HepG2 (cell line): Measurements from ENCODE around the gene PTGR1. TPM values are rescaled to one million over a fixed set of nuclear protein-coding genes. Genes with fewer than 3 reads are reported as not detected.
A peak's percentile ranks its signal among the peaks of the same experiment; 100 is the strongest.

Experiments
- GFI1 ChIP-seq: sonication (generic); formaldehyde crosslinking; IDR thresholded peaks from 2 replicates; pipeline ENCODE4 v1.5.0; 2020; ENCODE audit warnings: missing genetic modification reagents, mild to moderate bottlenecking, borderline replicate concordance
- KLF11 ChIP-seq: IDR thresholded peaks from 2 replicates; pipeline ENCODE4 v1.6.1; 2016; ENCODE audit warnings: missing compliant biosample characterization
- NPAS2 ChIP-seq: sonication (generic); formaldehyde crosslinking; IDR thresholded peaks from 2 replicates; pipeline ENCODE4 v1.8.0; 2022; ENCODE audit warnings: mild to moderate bottlenecking, missing genetic modification reagents, borderline replicate concordance
- SRF ChIP-seq: IDR thresholded peaks from 2 replicates; pipeline ENCODE4 v1.6.1; 2011; ENCODE audit warnings: mild to moderate bottlenecking, low read depth, low read length, moderate library complexity
- TOPORS ChIP-seq: sonication (generic); formaldehyde crosslinking; IDR thresholded peaks from 2 replicates; pipeline ENCODE4 v1.8.0; 2023; ENCODE audit warnings: mild to moderate bottlenecking, missing genetic modification reagents
- ZFP37 ChIP-seq: sonication (generic); formaldehyde crosslinking; IDR thresholded peaks from 2 replicates; pipeline ENCODE4 v1.4.0; 2020; ENCODE audit warnings: missing genetic modification reagents, borderline replicate concordance
- ZKSCAN5 ChIP-seq: sonication (generic); formaldehyde crosslinking; IDR thresholded peaks from 2 replicates; pipeline ENCODE4 v1.5.1; 2020; ENCODE audit warnings: mild to moderate bottlenecking, missing genetic modification reagents
- ZNF121 ChIP-seq: sonication (generic); formaldehyde crosslinking; IDR thresholded peaks from 2 replicates; pipeline ENCODE4 v1.5.0; 2020; ENCODE audit warnings: mild to moderate bottlenecking, missing genetic modification reagents
- ZNF367 ChIP-seq: sonication (generic); formaldehyde crosslinking; IDR thresholded peaks from 2 replicates; pipeline ENCODE4 v1.4.0; 2020; ENCODE audit warnings: missing genetic modification reagents, borderline replicate concordance
- ZNF44 ChIP-seq: sonication (generic); formaldehyde crosslinking; IDR thresholded peaks from 2 replicates; pipeline ENCODE4 v1.5.1; 2020; ENCODE audit warnings: mild to moderate bottlenecking, missing genetic modification reagents
- ZNF703 ChIP-seq: sonication (generic); formaldehyde crosslinking; IDR thresholded peaks from 2 replicates; pipeline ENCODE4 v1.5.1; 2020; ENCODE audit warnings: missing genetic modification reagents, mild to moderate bottlenecking, moderate library complexity, borderline replicate concordance
- ZNF746 ChIP-seq: sonication (generic); formaldehyde crosslinking; IDR thresholded peaks from 2 replicates; pipeline ENCODE4 v1.8.0; 2022; ENCODE audit warnings: mild to moderate bottlenecking, missing genetic modification reagents
- polyA plus RNA-seq, 8 experiments: library from polyadenylated mRNA; depleted of rRNA in 3 of 8; stranded (reverse) in 7 of 8; unstranded in 1 of 8; fragments of >200 nt; fragmentation: Illumina TruSeq in 4 of 8; extraction: Trizol in 4 of 8; gene quantifications; 2 replicates each; pipeline versions ENCODE4 v1.2.1 to v1.2.3, GENCODE V29; 2011 to 2016; ENCODE audit warnings: low read depth in 4 of 8, missing spikeins in 1 of 8, mixed read lengths in 1 of 8; ENCODE audit not compliant: insufficient read depth in 1 of 8
- total RNA-seq, 5 experiments: library from RNA; depleted of rRNA; stranded (reverse); fragments of >200 nt; fragmentation: Illumina TruSeq; extraction: Trizol; gene quantifications; 2 replicates each; pipeline ENCODE4 v1.2.3, GENCODE V29; 2016; ENCODE audit warnings: low read depth in 1 of 5
- TF ChIP-seq, protein P1 (sequence below): sonication (generic); formaldehyde crosslinking; IDR thresholded peaks from 2 replicates; pipeline ENCODE4 v1.4.0; 2020; ENCODE audit warnings: missing genetic modification reagents
- TF ChIP-seq, protein P2 (sequence below): sonication (generic); formaldehyde crosslinking; IDR thresholded peaks from 2 replicates; pipeline ENCODE4 v1.5.0; 2020; ENCODE audit warnings: mild to moderate bottlenecking, missing genetic modification reagents
- TF ChIP-seq, protein P3 (sequence below): sonication (generic); formaldehyde crosslinking; IDR thresholded peaks from 2 replicates; pipeline ENCODE4 v1.5.0; 2020; ENCODE audit warnings: mild to moderate bottlenecking, missing genetic modification reagents, borderline replicate concordance
- TF ChIP-seq, protein P4 (sequence below): sonication (generic); formaldehyde crosslinking; IDR thresholded peaks from 2 replicates; pipeline ENCODE4 v1.5.0; 2020; ENCODE audit warnings: missing genetic modification reagents
- TF ChIP-seq, protein P5 (sequence below): sonication (generic); formaldehyde crosslinking; IDR thresholded peaks from 2 replicates; pipeline ENCODE4 v1.4.0; 2020; ENCODE audit warnings: missing genetic modification reagents

PTGR1 gene
- total and polyA plus RNA-seq, 2 of the 13 experiments (the other 11 are each of a cell fraction or from before 2014, with no cell fraction given), result 6.0 to 15.8 TPM

DNA sequence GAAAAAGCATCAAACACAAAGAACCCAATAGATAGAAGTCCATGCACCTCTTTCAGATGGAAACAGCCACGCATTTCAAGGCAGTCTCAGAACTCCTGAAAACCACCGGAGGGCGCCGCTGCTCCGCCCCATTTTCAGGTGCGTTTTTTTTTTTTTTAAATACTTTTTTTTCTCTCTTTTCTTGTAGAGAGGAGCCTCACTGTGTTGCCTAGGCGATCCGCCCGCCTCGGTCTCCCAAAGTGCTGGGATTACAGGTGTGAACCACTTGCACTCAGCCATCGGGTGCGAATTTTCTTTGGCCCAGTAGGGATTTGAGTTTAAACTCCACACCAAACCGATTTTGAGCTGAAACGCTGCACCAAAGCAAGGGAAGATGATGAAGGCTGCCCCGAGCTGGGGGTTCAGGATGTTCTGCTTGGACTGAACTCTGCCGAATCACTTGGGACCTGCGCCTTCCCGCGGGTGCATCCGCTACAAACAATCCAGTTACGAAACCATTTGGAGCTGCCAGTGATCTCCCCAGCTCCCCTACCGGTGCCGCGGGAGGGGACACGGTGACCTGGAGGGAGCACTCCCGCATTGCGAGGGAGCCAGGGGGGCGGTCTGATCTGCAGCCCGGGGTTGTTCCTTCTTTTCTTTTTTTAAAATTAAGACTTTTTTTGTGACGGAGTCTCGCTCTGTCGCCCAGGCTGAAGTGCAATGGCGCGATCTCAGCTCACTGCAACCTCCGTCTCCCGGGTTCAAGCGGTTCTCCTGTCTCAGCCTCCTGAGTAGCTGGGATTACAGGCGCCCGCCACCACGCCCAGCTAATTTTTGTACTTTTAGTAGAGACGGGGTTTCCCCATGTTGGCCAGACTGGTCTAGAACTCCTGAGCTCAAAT lies 1.4 kb downstream of the PTGR1 start (continued):
- TF ChIP-seq, protein P1, sequence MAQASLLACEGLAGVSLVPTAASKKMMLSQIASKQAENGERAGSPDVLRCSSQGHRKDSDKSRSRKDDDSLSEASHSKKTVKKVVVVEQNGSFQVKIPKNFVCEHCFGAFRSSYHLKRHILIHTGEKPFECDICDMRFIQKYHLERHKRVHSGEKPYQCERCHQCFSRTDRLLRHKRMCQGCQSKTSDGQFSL (CRISPR knock-in tag), result 0 out of 2 replicates have a peak, but pooled peaks have one; percentile 17
- TF ChIP-seq GFI1 (CRISPR knock-in tag) (0 out of 2 replicates have a peak, but pooled peaks have one; percentile 25), ZKSCAN5 (CRISPR knock-in tag) (no peak), ZNF746 (CRISPR knock-in tag) (no peak), SRF (no peak), NPAS2 (CRISPR knock-in tag) (no peak), KLF11 (no peak), ZNF121 (peak; percentile 10; the same call in 1 of the 2 replicates), ZNF44 (CRISPR knock-in tag) (0 out of 2 replicates have a peak, but pooled peaks have one; percentile 83), ZNF703 (CRISPR knock-in tag) (no peak), ZFP37 (CRISPR knock-in tag) (no peak), TOPORS (CRISPR knock-in tag) (no peak), ZNF367 (no peak)
- TF ChIP-seq, protein P2, sequence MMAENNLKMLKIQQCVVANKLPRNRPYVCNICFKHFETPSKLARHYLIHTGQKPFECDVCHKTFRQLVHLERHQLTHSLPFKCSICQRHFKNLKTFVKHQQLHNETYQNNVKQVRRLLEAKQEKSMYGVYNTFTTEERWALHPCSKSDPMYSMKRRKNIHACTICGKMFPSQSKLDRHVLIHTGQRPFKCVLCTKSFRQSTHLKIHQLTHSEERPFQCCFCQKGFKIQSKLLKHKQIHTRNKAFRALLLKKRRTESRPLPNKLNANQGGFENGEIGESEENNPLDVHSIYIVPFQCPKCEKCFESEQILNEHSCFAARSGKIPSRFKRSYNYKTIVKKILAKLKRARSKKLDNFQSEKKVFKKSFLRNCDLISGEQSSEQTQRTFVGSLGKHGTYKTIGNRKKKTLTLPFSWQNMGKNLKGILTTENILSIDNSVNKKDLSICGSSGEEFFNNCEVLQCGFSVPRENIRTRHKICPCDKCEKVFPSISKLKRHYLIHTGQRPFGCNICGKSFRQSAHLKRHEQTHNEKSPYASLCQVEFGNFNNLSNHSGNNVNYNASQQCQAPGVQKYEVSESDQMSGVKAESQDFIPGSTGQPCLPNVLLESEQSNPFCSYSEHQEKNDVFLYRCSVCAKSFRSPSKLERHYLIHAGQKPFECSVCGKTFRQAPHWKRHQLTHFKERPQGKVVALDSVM (CRISPR knock-in tag), result peak; percentile 62; the same call in 1 of the 2 replicates
- TF ChIP-seq, protein P3, sequence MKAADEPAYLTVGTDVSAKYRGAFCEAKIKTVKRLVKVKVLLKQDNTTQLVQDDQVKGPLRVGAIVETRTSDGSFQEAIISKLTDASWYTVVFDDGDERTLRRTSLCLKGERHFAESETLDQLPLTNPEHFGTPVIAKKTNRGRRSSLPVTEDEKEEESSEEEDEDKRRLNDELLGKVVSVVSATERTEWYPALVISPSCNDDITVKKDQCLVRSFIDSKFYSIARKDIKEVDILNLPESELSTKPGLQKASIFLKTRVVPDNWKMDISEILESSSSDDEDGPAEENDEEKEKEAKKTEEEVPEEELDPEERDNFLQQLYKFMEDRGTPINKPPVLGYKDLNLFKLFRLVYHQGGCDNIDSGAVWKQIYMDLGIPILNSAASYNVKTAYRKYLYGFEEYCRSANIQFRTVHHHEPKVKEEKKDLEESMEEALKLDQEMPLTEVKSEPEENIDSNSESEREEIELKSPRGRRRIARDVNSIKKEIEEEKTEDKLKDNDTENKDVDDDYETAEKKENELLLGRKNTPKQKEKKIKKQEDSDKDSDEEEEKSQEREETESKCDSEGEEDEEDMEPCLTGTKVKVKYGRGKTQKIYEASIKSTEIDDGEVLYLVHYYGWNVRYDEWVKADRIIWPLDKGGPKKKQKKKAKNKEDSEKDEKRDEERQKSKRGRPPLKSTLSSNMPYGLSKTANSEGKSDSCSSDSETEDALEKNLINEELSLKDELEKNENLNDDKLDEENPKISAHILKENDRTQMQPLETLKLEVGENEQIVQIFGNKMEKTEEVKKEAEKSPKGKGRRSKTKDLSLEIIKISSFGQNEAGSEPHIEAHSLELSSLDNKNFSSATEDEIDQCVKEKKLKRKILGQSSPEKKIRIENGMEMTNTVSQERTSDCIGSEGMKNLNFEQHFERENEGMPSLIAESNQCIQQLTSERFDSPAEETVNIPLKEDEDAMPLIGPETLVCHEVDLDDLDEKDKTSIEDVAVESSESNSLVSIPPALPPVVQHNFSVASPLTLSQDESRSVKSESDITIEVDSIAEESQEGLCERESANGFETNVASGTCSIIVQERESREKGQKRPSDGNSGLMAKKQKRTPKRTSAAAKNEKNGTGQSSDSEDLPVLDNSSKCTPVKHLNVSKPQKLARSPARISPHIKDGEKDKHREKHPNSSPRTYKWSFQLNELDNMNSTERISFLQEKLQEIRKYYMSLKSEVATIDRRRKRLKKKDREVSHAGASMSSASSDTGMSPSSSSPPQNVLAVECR (CRISPR knock-in tag), result peak; percentile 44; the same call in 1 of the 2 replicates
- TF ChIP-seq, protein P4, sequence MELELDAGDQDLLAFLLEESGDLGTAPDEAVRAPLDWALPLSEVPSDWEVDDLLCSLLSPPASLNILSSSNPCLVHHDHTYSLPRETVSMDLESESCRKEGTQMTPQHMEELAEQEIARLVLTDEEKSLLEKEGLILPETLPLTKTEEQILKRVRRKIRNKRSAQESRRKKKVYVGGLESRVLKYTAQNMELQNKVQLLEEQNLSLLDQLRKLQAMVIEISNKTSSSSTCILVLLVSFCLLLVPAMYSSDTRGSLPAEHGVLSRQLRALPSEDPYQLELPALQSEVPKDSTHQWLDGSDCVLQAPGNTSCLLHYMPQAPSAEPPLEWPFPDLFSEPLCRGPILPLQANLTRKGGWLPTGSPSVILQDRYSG, result no peak
- TF ChIP-seq, protein P5, sequence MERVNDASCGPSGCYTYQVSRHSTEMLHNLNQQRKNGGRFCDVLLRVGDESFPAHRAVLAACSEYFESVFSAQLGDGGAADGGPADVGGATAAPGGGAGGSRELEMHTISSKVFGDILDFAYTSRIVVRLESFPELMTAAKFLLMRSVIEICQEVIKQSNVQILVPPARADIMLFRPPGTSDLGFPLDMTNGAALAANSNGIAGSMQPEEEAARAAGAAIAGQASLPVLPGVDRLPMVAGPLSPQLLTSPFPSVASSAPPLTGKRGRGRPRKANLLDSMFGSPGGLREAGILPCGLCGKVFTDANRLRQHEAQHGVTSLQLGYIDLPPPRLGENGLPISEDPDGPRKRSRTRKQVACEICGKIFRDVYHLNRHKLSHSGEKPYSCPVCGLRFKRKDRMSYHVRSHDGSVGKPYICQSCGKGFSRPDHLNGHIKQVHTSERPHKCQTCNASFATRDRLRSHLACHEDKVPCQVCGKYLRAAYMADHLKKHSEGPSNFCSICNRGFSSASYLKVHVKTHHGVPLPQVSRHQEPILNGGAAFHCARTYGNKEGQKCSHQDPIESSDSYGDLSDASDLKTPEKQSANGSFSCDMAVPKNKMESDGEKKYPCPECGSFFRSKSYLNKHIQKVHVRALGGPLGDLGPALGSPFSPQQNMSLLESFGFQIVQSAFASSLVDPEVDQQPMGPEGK (CRISPR knock-in tag), result peak; percentile 78; the same call in 1 of the 2 replicates
